HG03066 (cell line): ENCODE measurements around the gene DGCR2.

Experiments used
- ATAC-seq: cut with Tn5 transposase; IDR thresholded peaks from one replicate; pipeline ENCODE4 v1.9.1; 2021; ENCODE audit warnings: low read depth; ENCODE audit not compliant: unreplicated experiment

The DGCR2 gene

DNA sequence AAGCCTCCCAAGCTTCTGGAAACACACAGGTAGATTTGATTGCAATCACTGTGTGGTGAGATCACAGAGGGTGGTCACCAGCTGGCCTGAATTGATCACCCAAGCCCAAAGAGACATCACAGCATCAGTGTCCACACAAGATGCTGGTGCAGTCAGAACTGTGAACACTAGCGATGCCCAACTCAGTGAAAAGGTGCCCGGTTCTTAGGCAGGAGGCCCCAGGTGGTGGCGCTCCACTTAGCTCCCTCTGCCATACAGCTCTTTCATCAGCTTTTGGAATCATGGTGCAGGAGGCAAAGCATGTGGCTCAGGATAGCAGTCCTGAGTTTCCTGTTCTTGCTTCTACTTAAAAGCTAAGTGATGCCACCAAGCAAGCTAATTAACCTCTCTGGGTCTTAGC is 11.1 kb downstream of the DGCR2 start:
- ATAC-seq: no peak

DNA sequence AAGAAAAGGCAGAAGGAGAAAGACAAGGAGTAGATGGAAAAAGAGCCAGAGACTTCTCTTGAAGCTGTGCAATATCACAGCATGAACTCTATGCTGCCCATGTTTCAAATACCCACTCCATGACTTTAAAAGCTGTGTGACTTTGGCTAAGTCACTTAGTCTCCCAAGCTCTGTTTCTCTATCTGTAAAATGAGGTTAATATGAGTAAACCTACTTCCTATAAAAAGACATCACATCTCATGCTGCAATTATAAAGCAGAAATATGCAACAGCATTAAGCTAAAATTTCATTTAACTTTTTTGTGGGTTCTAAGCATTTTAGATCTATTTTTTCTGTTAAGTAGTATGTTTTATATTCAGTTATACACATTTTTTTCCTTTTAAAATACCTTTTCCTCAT is 11.6 kb downstream of the DGCR2 start:
- no peak for ATAC-seq

DNA sequence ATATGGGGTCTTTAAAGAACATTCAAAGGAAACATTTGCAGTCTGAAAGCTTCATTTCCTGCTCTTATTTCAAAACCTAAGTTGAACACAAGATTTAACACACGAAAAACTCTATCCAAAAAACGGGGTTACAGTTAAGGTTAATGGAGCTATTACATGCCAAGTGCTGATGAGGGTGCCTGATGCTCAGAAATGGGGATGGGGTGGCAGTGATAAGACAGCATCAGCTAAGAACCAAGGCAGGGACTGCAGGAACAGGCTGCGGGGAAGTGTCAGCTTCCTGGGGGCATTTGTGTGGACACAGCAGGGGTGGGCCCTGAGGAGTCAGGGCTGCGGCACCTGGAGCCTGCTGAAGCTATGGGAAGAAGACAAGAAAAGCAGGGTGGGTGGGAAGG is 12.2 kb downstream of the DGCR2 start:
- ATAC-seq: no peak

DNA sequence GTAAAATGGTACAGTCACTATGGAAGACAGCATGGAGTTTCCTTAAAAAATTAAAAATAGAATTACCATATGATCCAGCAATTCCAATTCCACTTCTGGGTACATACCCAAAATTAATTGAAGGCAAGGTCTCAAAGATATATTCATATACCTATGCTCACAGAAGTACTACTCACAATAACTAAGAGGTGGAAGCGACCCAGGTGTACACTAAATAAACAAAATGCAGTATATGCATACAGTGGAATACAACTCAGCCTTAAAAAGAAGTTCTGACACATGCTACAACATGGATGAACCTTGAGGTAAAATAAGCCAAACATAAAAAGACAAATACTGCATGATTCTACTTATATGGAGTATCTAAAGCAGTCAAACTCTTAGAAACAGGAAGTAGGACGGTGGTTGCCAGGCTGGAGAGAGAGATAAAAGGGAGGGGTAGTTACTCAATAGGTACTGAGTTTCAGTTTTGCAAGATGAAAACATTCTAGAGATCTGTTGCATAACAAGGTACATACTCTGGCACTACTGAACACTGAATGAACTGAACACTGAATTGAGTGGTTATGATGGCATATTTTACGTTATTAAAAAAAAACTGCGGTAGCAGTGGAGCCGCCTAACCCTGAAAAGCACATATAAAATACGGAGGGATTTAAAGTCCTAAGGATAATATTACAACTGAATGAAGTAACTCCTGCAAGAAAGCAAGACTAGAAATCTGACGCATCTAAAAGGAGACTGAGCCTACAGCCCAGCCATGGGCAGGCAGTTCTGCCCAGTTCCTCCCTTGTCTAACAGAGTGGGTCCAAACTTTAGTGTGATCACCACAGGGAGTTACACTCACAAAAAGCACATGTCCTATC is 12.8 kb downstream of the DGCR2 start:
- peak; percentile 92 for ATAC-seq

DNA sequence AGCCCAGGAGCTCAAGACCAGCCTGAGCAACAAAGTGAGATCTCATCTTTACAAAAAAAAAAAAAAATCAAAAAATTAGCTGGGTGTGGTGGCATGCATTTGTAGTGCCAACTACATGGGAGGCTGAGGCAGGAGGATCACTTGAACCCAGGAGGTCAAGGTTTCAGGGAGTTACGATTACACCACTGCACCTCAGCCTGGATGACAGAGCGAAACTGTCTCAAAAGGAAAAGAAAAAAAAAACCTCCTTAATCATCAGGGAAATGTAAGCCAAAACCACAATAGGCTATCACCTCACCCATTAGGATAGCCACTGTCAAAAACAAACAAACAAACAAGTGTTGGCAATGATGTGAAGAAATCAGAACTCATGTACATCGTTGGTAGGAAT is 13.4 kb downstream of the DGCR2 start:
- ATAC-seq: no peak

DNA sequence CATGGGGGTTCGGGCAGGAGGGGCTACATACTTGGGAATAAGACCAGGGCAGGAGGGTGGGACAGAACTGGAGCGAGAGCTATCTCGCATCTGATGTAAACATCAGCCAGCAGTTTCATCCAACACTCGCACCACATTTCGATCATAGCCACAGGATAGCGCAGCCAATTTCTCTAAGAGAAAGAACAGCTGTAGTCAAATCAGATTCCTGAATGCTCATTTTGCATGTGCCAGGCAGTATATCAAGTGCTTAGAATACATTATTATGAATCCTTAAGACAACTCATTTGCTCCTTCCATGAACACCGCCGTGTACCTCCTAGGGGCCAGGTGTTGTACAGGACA is 14.5 kb downstream of the DGCR2 start:
- ATAC-seq: no peak

DNA sequence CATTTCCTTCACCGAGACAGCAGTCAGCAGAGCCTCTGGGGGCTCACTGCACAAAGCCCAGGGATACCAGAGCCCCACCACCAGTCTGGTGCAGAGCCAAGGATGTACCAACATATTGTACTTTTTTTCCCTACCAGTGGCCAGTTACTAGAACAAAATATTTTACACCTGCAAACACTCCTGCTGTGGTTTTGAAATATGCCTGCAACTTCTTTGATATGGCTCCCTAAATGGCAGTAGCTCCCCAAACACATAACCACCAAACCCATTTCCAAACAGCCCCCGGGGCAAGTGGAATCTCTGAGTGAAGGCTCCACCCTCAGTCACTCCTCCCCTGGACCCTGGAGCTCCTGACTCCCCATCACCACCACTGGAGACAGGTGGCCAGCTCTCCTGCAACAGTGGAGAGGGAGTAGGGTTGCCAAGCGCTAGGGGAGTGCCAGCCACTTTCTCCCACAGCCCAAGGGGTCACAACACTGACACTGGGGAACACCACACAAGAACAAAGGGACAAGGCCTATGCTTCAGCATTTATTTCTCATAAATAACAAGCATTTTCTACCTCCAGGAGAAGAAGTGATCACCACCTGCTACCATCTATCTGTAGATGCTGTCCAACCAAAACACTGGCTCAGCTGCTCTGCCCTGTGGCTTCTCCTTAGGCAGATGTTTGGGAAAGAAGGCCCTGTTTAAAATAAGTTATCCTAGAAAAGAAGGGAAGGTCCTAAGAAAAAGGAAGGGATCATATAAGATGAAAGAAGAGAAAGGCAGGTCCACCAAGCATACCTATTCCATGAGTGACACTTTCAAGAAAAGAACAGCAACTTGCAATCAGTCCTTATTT is 15.1 kb downstream of the DGCR2 start:
- no peak for ATAC-seq

DNA sequence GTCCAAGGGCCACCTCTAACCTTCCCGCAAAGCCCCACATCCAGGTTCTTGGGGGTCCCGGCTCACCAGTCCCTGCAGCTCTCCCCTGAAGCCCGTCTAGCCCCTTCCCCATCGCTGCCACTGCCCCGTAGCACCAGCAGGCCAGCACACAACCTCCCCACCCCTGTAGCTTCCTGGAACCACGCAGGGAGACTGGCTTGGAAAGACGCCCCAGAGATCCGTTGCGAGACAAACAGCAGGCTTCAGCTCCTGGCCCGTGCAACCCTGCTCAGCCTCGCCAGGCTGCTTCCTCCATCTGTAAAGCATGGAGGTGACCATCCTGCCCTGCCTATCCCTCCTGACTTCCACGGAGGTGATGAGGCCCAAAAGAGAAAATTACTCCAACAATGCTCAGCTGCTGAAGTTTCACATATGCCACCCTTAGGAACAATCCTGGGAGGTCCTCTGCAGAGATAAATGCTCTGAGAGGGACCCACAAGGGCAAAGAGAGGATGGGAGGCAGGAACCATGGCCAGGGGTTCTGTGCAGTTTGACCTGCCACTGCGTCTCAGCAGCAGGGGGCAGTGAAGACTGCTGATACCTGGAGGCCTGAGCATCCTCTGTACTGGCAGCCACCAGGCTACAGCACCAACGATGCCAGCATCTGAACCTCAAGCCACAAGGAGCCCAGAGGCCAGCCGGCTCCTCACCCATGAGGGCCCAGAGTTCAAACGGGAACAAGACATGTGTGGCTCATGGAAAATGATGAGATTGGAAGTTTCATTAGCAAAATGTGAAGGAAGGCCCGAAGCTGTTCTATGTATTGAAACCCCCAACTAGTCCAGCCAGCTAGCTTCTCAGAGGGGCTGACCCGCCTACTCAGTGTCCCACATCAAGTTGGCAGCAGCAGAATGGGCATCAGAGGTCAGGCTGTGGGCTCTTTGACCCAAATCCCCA is 16.1 kb downstream of the DGCR2 start:
- no peak for ATAC-seq

DNA sequence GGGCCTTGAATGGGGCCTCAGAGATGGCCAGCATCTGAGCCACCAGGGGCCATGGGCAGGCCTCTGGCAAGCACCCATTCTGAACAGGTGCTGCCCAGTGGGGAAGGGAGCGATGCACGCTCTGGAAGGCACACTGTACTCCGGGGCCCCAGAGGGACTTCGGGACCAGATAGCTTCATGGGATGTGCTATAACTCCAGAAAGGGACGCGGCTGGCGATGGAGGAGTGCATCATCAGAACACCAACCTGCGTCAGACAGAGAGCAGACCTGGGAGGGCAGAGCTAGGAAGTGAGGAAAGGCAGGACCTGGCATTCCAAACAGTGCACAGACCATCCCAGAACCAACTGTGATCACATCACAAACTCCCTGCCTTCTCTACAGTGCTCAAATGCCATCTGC is 16.8 kb downstream of the DGCR2 start:
- no peak for ATAC-seq

DNA sequence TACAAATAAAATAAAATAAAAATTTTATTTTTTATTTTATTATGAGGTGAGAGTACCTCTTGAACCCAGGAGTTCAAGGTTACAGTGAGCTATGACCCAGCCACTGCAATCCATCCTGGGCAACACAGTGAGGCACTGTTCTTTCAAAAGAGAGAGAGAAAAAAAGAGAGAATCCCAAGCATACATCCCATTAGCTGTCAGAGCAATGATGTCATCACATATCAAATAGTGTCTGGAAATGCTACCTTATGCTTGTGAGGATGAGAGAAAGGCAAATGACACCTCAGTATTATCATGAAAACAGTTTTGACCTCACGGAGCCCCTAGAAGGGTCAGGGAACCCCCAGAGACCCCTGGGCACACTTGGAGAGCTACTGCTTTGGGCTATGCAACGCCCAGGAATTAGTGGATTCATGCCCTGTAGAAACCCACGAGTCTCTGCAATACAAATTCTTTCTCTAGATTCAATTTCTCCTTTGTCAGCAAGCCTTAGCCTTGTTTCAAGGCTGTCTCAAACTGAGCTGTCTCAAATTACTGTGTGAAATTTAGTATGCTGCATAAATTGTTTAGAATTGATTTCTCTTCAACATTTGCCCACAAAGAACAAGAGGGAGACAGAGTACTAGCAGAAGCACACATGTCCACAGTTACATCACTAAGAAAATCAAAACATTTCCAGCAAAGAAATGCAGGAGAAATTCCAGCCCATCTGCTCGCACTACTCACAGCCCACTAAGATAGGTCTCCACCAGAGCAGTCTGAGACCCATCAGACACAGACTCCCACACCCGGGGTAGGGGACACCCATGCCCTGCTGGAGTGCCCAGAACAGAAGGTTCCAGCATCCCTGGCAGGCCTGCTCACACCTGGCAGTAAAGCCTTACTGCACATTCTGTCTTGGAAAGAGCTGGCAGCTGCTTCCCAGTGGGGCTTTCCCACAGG is 18.1 kb downstream of the DGCR2 start:
- ATAC-seq: no peak

DNA sequence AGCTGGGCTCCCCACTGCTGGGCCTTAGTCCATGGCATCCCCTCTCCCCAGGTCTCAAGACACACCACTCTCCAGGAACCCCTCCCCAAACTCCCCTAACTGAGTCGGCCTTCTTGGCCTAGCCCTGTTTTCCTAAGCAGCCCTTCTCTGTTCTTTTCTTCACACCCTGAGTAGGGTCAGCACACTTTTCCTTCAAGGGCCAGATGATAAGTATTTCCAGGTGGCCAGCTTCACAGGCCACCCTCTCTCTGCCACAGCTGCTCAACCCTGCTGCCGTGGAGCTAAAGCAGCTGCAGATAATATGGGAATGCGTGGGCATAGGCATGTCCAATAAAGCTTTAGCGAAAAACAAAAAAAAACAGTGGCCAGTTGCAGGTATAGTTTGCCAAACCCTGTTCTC is 24.1 kb downstream of the DGCR2 start:
- ATAC-seq: no peak

DNA sequence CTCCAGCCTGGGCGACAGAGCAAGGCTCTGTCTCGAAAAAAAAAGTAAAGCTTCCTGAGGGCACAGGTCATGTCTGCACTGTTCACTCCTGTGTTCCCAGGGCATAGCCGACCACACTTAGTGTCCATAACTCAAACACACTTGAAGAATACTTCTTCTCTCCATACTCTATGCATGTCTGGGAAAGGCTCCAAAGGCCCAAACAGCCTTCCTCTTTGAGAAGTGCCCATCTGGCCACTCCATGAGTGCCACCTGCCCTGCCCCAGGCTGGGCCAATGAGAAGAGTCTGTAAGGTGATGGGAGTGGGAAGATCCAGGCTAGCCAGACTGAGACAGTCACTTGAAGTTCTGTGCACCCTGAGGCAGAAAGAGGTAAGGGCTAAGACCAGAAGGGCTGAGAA is 24.7 kb downstream of the DGCR2 start:
- no peak for ATAC-seq

DNA sequence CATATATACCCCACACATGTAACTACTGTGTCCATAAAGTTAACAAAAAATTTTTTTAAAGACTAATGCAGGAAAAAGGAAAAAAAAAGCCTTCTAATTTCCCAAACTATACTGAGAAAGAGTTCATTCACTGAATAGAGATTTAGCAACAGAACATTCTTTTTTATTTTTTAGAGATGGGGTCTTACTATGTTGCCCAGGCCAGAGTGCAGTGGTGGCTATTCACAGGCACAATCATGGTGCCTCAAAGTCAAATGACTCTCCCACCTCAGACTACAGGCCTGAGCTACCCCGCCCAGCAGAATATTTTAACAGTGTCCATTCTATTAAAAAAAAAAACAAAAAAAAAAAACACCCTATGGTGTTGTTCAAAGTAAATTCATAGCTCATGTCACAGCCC is 25.7 kb downstream of the DGCR2 start:
- ATAC-seq: no peak

DNA sequence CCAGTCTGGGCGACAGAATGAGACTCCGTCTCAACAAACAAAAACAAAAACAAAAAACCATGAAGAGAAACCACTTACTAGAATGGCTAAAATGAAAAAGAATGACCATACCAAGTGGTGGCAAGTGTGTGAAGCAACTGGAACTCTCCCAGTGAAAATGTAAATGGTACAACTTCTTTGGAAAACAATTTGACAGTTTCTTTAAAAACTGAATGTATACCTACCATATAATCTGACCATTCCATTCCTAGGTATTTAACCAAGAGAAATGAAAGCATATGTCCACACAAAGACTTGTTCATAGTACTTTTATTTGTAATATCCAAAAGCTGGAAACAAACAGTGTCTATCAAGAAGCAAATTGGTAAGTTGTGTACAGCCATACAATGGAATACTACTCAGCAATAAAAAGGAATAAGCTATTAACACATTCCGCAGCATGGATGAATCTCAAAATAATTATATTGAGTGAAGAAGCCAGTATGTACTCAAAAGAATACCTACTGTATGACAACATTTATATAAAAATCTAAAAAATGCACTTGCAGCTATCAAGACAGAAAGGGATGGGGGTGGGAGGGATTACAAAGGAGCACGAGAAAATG is 27.7 kb downstream of the DGCR2 start:
- no peak for ATAC-seq

DNA sequence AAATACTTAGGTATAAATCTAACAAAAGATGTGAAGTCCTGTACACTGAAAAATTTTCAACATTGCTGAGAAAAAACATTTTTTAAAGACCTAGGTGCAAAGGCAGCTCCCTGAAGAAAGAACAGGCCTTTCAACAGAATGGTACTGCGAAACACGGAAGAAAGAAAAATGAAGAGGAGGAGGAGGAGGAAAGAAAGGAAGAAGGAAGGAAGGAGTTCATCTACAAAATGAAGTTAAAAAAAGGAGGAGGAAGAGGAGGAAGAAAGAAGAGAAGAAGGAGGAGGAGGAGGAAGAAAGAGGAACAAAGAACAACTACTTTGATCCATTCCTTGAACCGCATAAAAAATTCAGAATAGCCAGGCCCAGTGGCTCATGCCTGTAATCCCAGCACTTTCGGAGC is 29.5 kb downstream of the DGCR2 start:
- no peak for ATAC-seq

DNA sequence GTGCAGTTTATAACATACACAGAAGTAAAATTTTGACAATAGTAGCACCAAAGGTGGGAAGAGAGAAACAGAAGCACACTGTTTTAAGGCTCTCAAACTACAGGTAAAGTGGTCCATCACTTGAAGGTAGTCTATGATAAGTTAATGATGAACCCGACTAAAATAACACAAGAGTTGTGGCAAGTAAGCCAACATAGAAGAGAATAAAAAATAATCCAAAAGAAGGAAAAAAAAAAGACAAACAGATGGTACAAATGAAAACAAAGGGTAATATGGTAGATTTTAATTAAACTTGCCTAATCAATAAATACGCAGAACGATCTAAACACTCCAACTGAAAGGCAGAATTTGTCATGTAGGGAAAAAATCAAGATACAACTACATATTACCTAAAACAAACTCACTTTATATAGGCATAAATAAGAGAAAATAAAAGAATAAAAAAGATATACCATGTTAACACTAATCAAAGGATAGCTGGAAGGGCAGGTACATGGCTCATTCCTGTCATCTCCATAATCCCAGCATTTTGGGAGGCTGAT is 31.6 kb downstream of the DGCR2 start:
- no peak for ATAC-seq

DNA sequence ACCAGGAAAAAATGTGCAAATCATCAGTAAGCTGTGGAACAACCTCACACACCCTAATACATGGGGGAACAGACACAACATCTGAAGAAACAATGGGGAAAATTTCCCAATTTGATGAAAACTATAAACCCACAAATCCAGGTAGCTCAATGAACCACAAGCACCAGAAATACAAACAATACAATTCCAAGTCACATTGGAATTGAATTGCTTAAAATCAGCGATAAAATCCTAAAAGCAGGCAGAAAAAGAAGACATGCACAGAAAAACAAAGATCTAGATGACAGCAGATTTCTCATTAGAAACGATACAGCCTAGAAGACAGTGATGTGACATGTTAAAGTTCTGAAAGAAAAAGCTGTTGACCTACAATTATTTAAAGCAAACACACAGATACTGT is 32.0 kb downstream of the DGCR2 start:
- no peak for ATAC-seq

DNA sequence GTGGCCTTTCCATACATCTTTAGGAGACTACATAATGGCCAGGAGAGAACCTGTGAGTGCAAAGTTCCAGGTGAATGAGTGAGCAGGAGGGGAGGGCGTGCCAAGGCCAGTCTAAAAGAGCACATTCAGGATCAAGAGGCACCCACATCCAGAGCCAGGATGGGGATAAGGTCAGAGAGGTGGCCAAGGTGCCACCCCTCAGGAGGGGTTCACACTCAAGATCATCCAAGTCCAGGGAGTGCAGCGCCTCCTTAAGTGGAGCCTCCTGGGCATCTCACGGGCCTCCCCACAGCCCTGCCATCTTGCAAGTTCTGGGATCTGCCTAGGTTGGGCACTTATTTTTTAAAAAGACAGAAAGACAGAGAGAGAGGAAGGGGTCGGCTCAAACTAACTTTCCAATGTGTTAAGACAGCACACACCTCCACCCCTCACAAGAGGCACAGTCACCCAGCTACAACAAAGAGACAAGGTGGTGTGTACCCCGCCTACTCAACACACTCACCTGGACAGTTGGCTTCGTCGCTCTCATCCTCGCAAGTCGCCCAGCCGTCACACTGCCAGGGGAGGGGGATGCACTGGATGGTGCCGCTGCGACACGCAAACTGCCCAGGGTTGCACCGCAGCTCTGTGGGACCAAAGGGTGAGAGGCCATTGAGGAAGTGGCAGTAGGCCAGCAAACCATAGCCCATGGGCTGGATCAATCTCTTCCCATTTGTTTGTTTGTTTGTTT is 33.2 kb downstream of the DGCR2 start:
- no peak for ATAC-seq

DNA sequence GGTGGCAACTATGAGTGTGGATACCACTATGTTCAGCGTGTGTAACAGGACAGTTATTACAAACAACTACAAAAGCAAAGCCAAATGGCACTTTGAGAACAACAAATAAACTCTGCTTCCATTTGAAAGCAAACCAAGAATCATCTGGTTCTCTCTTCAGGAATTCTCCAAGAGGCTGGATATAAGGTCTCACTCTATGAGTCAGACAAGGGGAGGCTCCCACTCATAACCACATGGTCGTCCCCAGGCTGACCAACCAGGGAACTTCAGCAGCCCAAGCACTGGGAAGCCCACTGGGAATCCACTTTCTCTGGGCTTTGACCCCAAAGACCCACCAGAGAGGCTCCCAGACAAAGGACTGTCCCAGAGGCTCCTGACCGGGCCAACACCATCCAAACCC is 35.3 kb downstream of the DGCR2 start:
- ATAC-seq: no peak
